Measurements from ENCODE around the gene YPEL2. TPM values are rescaled to one million over a fixed set of nuclear protein-coding genes. Genes with fewer than 3 reads are reported as not detected.
"Not testable (repeated sequence)": the region's sequence is repeated elsewhere in the genome, so short reads cannot be mapped to it uniquely, and the experiment has no call there.

The YPEL2 gene
- total RNA-seq, 1 experiment from 2014 or later: 4.7 TPM

DNA sequence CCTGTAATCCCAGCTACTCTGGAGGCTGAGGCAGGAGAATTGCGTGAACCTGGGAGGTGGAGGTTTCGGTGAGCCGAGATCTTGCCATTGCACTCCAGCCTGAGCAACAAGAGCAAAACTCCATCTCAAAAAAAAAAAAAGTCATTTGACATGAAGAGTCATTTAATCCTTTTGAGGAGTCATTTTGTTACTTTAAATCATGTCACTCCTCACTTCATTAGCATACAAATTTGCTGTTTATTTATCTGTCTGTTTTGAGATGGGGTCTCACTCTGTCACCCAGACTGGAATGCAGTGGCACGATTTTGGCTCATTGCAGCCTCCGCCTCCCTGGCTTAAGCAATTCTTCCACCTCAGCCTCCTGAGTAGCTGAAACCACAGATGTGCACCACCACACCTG lies 81.0 kb downstream of the YPEL2 start:
- H2AFZ ChIP-seq (ENCODE audit: low read depth, low read length, poor library complexity, severe bottlenecking); H3K27me3 ChIP-seq (ENCODE audit: insufficient read depth, low read length); BruUV-seq (replicated peaks); DNase-seq (ENCODE audit: low read depth, low spot score); H3K9me3 ChIP-seq (ENCODE audit: control insufficient read depth in 1 of 2, insufficient read depth in 1 of 2, low read depth in 1 of 2, low read length in 2 of 2); ATAC-seq; POLR2A ChIA-PET; H4K20me1 ChIP-seq (ENCODE audit: insufficient read depth); H3K27ac ChIP-seq (ENCODE audit: low read depth, low read length); H3K4me3 ChIP-seq (replicated peaks in 1 of 2; ENCODE audit: low read depth in 1 of 2, low read length in 2 of 2); H3K79me2 ChIP-seq (ENCODE audit: insufficient read depth, low read length); CTCF ChIA-PET; RAD21 ChIA-PET (ENCODE audit: low non-redundant PET in 1 of 2, low total read pairs in 2 of 2, uncharacterized antibody in 2 of 2, unreplicated experiment in 2 of 2); H3K4me2 ChIP-seq (ENCODE audit: low read length); H3K9ac ChIP-seq (ENCODE audit: low read length); H3K4me1 ChIP-seq (ENCODE audit: control insufficient read depth in 1 of 2, insufficient read depth in 2 of 2, low read length in 2 of 2); H3K9me2 ChIP-seq (ENCODE audit: insufficient read depth); H3K36me3 ChIP-seq (ENCODE audit: control insufficient read depth in 1 of 2, insufficient read depth in 2 of 2, low read length in 2 of 2); intact Hi-C loops (cut with micrococcal nuclease): not testable (repeated sequence)

DNA sequence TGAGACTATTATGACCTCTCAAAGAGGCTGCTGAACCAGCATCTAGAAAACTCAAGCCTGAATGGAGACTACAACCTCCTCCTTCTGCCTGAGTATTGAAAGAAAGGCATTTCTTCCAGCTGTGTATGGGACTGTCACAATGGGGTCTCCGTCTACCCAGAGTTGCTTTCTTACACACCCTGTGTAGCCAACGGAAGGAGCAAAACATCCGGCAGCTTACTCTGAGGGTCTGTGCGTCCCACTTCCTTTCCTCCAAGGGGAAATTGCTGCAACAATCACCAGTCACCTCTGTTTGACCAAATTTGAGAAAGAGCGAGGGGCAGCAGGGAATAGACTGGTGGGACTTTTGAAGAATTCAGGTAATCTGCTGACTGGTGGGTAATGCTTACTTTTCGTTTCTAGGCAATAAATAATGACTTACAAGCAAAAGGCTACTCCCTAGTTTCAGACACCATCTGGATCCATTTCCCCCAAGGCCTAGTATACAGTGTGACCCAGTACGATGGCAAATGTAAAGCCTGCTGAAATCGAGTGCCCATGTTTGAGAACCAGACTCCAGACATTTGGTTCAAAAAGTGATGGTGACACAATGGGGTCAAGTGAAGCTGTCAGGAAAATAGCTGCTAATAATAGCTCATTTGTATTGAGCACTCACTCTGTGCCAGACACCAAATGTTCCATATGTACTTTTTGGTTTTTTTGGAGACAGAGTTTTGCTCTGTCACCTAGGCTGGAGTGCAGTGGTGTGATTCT lies 81.7 kb downstream of the YPEL2 start:
- intact Hi-C loops (cut with micrococcal nuclease): no loop called here
- H4K20me1 ChIP-seq (ENCODE audit: insufficient read depth): no peaks in the 10 kb centered on the region
- H3K9ac ChIP-seq (ENCODE audit: low read length): no peak overlapping the region
- no TSS peak for BruUV-seq (replicated peaks)
- H3K9me2 ChIP-seq (ENCODE audit: insufficient read depth): no peaks in the 10 kb centered on the region
- ChIA-PET POLR2A (no interaction called here), RAD21 (ENCODE audit: low non-redundant PET in 1 of 2, low total read pairs in 2 of 2, uncharacterized antibody in 2 of 2, unreplicated experiment in 2 of 2) (no interaction called here), CTCF (no interaction called here)
- H3K9me3 ChIP-seq (ENCODE audit: control insufficient read depth in 1 of 2, insufficient read depth in 1 of 2, low read depth in 1 of 2, low read length in 2 of 2): peaks cover 0 to 8% of the 10 kb centered on the region in 2 experiments; a peak in 1 of 4 replicates
- no peak for DNase-seq (ENCODE audit: low read depth, low spot score)
- H3K36me3 ChIP-seq (ENCODE audit: control insufficient read depth in 1 of 2, insufficient read depth in 2 of 2, low read length in 2 of 2): no peaks in the 10 kb centered on the region
- ATAC-seq: no peak
- no peak overlapping the region for H3K4me3 ChIP-seq (replicated peaks in 1 of 2; ENCODE audit: low read depth in 1 of 2, low read length in 2 of 2)
- H3K27me3 ChIP-seq (ENCODE audit: insufficient read depth, low read length): 0 out of 2 replicates have a peak, but pooled peaks cover 4% of the 10 kb centered on the region
- no peak overlapping the region for H3K4me2 ChIP-seq (ENCODE audit: low read length)
- H2AFZ ChIP-seq (ENCODE audit: low read depth, low read length, poor library complexity, severe bottlenecking): no peak overlapping the region
- H3K4me1 ChIP-seq (ENCODE audit: control insufficient read depth in 1 of 2, insufficient read depth in 2 of 2, low read length in 2 of 2): no peaks in the 10 kb centered on the region
- no peaks in the 10 kb centered on the region for H3K79me2 ChIP-seq (ENCODE audit: insufficient read depth, low read length)
- H3K27ac ChIP-seq (ENCODE audit: low read depth, low read length): no peak overlapping the region
- TF ChIP-seq, protein P1, sequence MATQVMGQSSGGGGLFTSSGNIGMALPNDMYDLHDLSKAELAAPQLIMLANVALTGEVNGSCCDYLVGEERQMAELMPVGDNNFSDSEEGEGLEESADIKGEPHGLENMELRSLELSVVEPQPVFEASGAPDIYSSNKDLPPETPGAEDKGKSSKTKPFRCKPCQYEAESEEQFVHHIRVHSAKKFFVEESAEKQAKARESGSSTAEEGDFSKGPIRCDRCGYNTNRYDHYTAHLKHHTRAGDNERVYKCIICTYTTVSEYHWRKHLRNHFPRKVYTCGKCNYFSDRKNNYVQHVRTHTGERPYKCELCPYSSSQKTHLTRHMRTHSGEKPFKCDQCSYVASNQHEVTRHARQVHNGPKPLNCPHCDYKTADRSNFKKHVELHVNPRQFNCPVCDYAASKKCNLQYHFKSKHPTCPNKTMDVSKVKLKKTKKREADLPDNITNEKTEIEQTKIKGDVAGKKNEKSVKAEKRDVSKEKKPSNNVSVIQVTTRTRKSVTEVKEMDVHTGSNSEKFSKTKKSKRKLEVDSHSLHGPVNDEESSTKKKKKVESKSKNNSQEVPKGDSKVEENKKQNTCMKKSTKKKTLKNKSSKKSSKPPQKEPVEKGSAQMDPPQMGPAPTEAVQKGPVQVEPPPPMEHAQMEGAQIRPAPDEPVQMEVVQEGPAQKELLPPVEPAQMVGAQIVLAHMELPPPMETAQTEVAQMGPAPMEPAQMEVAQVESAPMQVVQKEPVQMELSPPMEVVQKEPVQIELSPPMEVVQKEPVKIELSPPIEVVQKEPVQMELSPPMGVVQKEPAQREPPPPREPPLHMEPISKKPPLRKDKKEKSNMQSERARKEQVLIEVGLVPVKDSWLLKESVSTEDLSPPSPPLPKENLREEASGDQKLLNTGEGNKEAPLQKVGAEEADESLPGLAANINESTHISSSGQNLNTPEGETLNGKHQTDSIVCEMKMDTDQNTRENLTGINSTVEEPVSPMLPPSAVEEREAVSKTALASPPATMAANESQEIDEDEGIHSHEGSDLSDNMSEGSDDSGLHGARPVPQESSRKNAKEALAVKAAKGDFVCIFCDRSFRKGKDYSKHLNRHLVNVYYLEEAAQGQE (IDR thresholded peaks at IDR 0.05; ENCODE audit: low read depth): no peak
- TF ChIP-seq, protein P2, sequence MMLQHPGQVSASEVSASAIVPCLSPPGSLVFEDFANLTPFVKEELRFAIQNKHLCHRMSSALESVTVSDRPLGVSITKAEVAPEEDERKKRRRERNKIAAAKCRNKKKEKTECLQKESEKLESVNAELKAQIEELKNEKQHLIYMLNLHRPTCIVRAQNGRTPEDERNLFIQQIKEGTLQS (IDR thresholded peaks at IDR 0.05): no peak
- TF ChIP-seq ZFX (IDR thresholded peaks at IDR 0.05) (no peak), POLR2A (IDR thresholded peaks at IDR 0.05; ENCODE audit: borderline replicate concordance, extremely low read depth, insufficient read depth, insufficient read length) (no peak), EZH2 (IDR thresholded peaks at IDR 0.05) (no peak), FOSL1 (IDR thresholded peaks at IDR 0.05; ENCODE audit: low read depth) (no peak), EGR1 (IDR thresholded peaks at IDR 0.05; ENCODE audit: low read depth) (no peak), YY1 (IDR thresholded peaks at IDR 0.05; ENCODE audit: extremely low read depth, insufficient replicate concordance, low read depth, low read length) (no peak), JUND (IDR thresholded peaks at IDR 0.05) (no peak), ZNF274 (IDR thresholded peaks at IDR 0.05; ENCODE audit: low read depth, low read length) (no peak), RAD21 (IDR thresholded peaks at IDR 0.05; ENCODE audit: low read depth) (no peak), POLR2AphosphoS5 (IDR thresholded peaks at IDR 0.05; ENCODE audit: low read depth, low read length) (no peak), SIN3A (IDR thresholded peaks at IDR 0.05; ENCODE audit: low read depth) (no peak), SP1 (IDR thresholded peaks at IDR 0.05; ENCODE audit: low read depth) (no peak), TCF7L2 (IDR thresholded peaks at IDR 0.05; ENCODE audit: borderline replicate concordance, extremely low read depth, insufficient read depth, insufficient read length) (no peak)
- TF ChIP-seq, protein P3, sequence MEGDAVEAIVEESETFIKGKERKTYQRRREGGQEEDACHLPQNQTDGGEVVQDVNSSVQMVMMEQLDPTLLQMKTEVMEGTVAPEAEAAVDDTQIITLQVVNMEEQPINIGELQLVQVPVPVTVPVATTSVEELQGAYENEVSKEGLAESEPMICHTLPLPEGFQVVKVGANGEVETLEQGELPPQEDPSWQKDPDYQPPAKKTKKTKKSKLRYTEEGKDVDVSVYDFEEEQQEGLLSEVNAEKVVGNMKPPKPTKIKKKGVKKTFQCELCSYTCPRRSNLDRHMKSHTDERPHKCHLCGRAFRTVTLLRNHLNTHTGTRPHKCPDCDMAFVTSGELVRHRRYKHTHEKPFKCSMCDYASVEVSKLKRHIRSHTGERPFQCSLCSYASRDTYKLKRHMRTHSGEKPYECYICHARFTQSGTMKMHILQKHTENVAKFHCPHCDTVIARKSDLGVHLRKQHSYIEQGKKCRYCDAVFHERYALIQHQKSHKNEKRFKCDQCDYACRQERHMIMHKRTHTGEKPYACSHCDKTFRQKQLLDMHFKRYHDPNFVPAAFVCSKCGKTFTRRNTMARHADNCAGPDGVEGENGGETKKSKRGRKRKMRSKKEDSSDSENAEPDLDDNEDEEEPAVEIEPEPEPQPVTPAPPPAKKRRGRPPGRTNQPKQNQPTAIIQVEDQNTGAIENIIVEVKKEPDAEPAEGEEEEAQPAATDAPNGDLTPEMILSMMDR (IDR thresholded peaks at IDR 0.05 in 2 of 3, conservative IDR thresholded peaks at IDR 0.05 in 1 of 3; ENCODE audit: borderline replicate concordance in 1 of 3, insufficient read depth in 1 of 3, low read depth in 2 of 3, low read length in 2 of 3): no peak

All from HCT116 (cell line).